Osteocyte (in vitro differentiated cells): ENCODE data around the gene ADAMTS16. TPM values are rescaled to one million over a fixed set of nuclear protein-coding genes. Genes with fewer than 3 reads are reported as not detected.

Experiments used
- DNase-seq: peaks from one replicate; pipeline ENCODE4 v3.0.0; 2021; ENCODE audit warnings: mixed read lengths; ENCODE audit not compliant: unreplicated experiment; ENCODE audit errors: extremely low spot score
- H3K27ac Mint-ChIP-seq: one replicate; pipeline ENCODE4 v1.8.0; 2021; ENCODE audit warnings: mild to moderate bottlenecking, mixed read lengths; ENCODE audit not compliant: unreplicated experiment
- H3K27me3 Mint-ChIP-seq: one replicate; pipeline ENCODE4 v1.8.0; 2021; ENCODE audit warnings: mixed read lengths; ENCODE audit not compliant: unreplicated experiment
- H3K36me3 Mint-ChIP-seq: one replicate; pipeline ENCODE4 v1.8.0; 2021; ENCODE audit warnings: mixed read lengths; ENCODE audit not compliant: unreplicated experiment
- H3K4me1 Mint-ChIP-seq: one replicate; pipeline ENCODE4 v1.8.0; 2021; ENCODE audit warnings: mixed read lengths; ENCODE audit not compliant: unreplicated experiment
- H3K4me3 Mint-ChIP-seq: one replicate; pipeline ENCODE4 v1.8.0; 2021; ENCODE audit warnings: mild to moderate bottlenecking, moderate library complexity, mixed read lengths; ENCODE audit not compliant: unreplicated experiment
- H3K9me3 Mint-ChIP-seq: one replicate; pipeline ENCODE4 v1.8.0; 2021; ENCODE audit warnings: mixed read lengths; ENCODE audit not compliant: unreplicated experiment
- total RNA-seq: library from RNA; stranded (reverse); gene quantifications from 2 replicates; pipeline ENCODE4 v1.2.1, GENCODE V29; 2021
- TF ChIP-seq, protein P1 (sequence below): fragments of 200-600 bp; sonication (generic); IDR thresholded peaks from 2 replicates; pipeline ENCODE4 v1.5.0; 2021; ENCODE audit warnings: antibody characterized with exemption, mild to moderate bottlenecking, moderate library complexity

ADAMTS16 gene
- total RNA-seq, 1 donor from 2014 or later: not detected

DNA sequence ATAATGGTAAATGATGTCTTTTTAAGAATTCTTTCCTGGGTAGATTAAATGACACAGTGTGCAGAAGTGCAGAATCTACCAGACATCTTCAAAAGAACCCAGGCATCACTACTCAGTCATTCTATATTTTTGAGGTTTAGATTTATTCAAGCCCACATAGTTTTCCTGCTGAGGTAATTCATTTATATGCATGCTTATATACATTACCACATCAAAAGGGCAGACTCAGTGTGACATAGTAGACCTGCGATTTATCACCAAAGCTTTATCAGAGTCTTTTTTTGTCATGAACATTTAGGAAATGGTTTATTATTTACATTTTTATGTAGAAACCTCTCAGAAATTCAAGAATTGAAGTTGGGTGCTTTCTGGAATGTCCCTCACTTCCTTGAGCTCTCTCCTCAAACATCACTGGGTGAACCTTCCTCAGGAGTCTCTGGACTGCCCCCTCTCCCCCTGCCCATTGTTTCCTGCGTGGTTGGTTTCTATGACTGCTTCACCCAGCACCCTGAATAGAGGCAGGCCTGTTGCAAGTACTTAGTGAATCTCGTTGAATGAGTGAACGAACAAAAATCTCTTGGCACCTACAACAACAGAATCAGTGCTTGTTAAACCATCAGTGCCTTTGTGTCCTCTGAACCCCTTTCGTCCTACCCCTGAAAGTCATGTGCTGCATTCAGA is 42.5 kb downstream of the ADAMTS16 start:
- no peak overlapping the region for H3K27ac Mint-ChIP-seq

DNA sequence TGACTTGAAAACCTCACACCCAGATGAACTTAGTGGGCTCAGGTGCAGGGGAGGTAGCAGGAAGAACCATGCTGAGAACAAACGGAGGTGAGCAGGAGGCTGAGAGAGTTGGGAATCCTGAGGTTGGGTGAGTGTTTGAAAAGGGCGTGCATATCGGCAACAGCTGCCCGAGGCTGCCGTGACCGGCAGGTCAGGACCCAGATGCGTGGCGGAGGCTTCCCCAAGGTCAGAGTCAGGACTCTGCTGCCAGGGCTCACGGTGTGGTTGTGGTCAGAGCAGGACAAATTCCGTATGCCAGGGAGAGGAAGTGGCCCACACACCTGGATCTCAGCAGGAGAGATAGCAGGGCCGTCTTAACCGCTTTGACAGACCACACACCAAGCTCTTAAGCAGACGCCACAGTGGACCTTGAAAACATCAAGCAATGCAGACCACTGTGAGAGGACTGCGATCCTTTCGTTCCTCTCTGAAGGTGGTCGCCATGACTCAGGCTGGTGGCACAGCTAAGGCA is 43.1 kb downstream of the ADAMTS16 start:
- Mint-ChIP-seq H3K4me1 (peaks cover 5% of the 10 kb centered on the region), H3K36me3 (no peaks in the 10 kb centered on the region), H3K27ac (no peak overlapping the region), H3K27me3 (no peaks in the 10 kb centered on the region), H3K9me3 (no peaks in the 10 kb centered on the region), H3K4me3 (no peak overlapping the region)
- DNase-seq: no peak
- TF ChIP-seq, protein P1, sequence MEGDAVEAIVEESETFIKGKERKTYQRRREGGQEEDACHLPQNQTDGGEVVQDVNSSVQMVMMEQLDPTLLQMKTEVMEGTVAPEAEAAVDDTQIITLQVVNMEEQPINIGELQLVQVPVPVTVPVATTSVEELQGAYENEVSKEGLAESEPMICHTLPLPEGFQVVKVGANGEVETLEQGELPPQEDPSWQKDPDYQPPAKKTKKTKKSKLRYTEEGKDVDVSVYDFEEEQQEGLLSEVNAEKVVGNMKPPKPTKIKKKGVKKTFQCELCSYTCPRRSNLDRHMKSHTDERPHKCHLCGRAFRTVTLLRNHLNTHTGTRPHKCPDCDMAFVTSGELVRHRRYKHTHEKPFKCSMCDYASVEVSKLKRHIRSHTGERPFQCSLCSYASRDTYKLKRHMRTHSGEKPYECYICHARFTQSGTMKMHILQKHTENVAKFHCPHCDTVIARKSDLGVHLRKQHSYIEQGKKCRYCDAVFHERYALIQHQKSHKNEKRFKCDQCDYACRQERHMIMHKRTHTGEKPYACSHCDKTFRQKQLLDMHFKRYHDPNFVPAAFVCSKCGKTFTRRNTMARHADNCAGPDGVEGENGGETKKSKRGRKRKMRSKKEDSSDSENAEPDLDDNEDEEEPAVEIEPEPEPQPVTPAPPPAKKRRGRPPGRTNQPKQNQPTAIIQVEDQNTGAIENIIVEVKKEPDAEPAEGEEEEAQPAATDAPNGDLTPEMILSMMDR: no peak

More for the DNA sequence above, 42.5 kb downstream of the ADAMTS16 start:
- H3K4me1 Mint-ChIP-seq: peaks cover 5% of the 10 kb centered on the region
- no peak overlapping the region for H3K4me3 Mint-ChIP-seq
- no peaks in the 10 kb centered on the region for H3K9me3 Mint-ChIP-seq
- H3K36me3 Mint-ChIP-seq: no peaks in the 10 kb centered on the region
- no peak for DNase-seq
- TF ChIP-seq, protein P1: no peak
- no peaks in the 10 kb centered on the region for H3K27me3 Mint-ChIP-seq

DNA sequence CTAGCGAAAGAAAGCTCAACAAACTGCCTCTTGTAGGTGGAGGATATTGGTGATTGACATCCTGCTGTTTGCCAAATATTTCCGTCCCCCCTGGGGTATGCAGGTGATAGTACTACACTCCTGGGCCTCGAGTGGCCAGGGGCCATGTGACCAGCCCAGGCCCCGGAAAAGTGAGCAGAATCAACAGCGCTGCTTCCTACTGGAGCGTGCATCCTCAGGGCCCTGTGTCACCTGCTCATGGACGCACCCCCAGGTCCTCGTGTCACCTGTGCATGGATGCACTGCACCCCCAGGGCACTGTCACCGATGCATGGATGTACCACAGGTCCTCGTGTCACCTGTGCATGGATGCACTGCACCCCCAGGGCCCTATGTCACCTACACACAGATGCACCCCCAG is 43.8 kb downstream of the ADAMTS16 start:
- no peaks in the 10 kb centered on the region for H3K9me3 Mint-ChIP-seq
- H3K27ac Mint-ChIP-seq: no peak overlapping the region
- no peak overlapping the region for H3K4me3 Mint-ChIP-seq
- peaks cover 6% of the 10 kb centered on the region for H3K4me1 Mint-ChIP-seq
- no peaks in the 10 kb centered on the region for H3K36me3 Mint-ChIP-seq
- TF ChIP-seq, protein P1: no peak
- no peak for DNase-seq
- H3K27me3 Mint-ChIP-seq: no peaks in the 10 kb centered on the region

DNA sequence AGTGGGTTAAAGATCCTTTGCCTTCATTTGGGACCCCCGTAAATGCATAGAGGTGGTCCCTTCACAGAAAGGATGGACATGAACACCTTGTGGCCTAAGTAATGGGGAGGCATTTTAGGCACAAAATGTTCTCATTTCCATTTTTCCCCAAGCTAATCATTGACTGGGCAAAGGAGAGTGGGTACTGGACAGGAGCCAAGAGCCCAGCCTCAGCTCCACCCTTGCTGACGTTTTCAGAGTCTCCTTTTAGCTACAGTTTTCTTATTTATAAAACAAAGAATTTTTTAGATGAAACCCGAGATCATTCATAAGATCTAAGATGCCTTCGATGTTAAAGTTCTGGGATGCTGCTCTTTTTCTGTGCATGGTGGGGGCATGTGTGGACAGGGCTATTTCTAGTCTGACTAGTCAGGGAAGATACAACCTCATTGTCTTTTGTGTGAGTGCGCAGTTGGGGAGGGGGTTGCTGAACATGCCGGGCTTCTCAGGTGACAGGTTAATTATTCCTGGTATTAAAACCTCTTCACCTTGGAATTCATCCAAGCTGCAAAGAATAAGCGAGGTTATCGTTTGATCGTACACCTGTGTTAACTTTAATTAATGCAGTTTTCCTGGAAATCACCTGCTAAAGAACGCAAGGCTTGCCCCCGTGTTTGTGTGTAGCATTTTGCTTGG is 48.4 kb downstream of the ADAMTS16 start:
- Mint-ChIP-seq H3K4me3 (no peak overlapping the region), H3K9me3 (no peaks in the 10 kb centered on the region), H3K36me3 (no peaks in the 10 kb centered on the region), H3K27me3 (no peaks in the 10 kb centered on the region), H3K4me1 (peaks cover 13% of the 10 kb centered on the region), H3K27ac (no peak overlapping the region)
- TF ChIP-seq, protein P1: no peak
- no peak for DNase-seq

DNA sequence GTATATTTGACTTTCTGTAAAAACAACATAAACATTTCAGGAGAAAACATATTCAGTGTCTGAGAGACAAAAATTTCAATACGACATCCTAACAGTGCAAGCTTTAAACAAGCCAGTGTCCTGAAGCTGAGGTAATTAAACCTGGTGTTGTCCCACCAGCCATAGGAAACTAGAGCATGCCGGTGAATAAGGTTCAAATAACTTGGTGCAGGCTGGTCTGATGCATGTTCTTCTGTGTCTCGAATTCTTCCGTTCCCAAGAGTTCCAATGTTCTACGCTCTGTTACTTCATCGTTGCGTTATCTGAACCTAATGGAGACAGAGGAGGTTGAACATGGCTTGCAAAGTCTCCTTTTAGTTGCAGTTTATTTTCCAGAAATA is 48.9 kb downstream of the ADAMTS16 start:
- TF ChIP-seq, protein P1: no peak
- H3K27ac Mint-ChIP-seq: no peak overlapping the region
- DNase-seq: no peak
- no peak overlapping the region for H3K4me3 Mint-ChIP-seq
- no peaks in the 10 kb centered on the region for H3K27me3 Mint-ChIP-seq
- H3K36me3 Mint-ChIP-seq: no peaks in the 10 kb centered on the region
- no peaks in the 10 kb centered on the region for H3K9me3 Mint-ChIP-seq
- peaks cover 13% of the 10 kb centered on the region for H3K4me1 Mint-ChIP-seq
